Skeletal muscle cell (primary cell): ENCODE results near the gene SCUBE1.

Source experiments
- DNase-seq: peaks from one replicate; pipeline ENCODE4 v3.0.0-alpha.2; 2010; ENCODE audit warnings: low read depth
- H3K4me3 ChIP-seq: 2 replicates; pipeline ENCODE4 v1.5.1; 2011; ENCODE audit warnings: low read depth, mild to moderate bottlenecking, control low read depth, low read length, moderate library complexity

Gene SCUBE1

DNA sequence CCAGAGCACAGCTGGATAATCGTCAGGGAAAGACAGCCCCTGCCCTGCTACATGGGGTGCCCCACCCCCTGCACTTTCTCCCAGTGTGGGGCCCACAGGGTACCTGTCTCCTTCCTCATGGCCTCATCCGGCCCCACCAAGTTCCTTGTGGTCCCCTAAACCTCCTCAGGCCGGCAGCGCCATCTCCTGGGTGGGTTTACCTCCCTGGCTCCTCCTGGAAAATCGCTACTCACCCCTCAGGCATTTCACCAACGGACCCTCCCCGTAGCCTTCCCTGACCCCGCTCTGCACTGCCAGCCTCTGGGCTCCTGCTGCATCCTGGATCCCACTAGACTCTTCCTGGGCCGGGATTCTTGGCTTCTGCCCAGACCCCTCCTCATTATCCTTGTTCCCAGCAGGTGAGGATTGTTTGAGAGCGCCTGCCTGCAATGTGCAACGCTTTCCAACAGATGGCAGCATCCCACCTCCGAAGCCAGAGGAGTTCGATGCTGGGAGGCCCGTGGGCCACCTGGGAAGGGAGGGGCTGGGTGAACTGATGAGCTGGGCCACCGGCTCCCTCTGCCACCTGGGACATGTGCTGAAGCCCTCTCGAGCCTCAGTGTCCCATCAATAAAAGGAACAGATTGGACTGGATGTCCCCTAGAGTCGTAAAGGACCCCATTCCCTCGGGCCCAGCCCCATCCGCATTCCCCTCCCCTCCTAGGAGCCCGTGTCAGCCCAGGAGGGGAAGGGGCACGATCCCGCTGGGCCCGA lies 112.0 kb downstream of the SCUBE1 start:
- no peak for DNase-seq
- H3K4me3 ChIP-seq, result no peak overlapping the region

DNA sequence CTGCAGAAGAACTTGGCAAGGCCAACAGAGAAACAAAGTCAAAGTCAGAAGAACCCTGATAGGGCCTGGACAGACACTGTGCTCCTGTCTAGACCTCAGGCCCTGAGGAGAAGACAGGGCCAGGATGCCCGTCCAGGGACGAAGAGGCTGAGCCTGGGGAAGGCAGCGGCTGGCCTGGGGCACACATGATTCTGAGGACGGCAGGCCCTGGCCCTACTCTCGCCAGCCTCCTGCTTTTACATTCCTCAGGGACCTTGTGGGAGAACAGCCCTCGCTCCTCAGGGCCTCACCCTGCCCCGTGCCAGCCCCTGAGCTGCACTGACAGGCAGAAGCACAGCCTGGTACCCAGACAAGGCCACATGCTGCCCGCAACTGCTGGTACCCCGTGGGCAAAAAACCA lies 112.6 kb downstream of the SCUBE1 start:
- H3K4me3 ChIP-seq, result no peak overlapping the region
- no peak for DNase-seq

DNA sequence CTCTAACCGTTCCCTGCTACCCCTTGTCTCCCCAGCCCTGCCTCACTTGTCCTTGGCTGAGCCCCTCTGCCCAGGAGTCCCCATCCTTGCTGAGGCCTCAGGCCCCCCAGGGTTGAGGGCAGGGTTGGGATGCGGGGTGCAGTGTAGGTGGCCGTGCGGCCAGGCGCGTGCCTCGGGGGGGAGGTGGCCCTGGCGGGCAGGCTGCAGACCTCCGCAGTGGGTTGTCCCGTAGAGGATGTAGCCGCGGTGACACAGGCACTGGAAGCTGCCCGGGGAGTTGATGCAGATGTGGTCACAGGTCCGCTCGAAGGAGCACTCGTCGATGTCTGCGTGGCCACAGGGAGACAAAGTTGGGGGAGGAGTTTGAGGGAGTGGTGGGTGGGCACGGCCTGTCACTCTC lies 114.3 kb downstream of the SCUBE1 start:
- DNase-seq, result no peak
- H3K4me3 ChIP-seq, result no peak overlapping the region

DNA sequence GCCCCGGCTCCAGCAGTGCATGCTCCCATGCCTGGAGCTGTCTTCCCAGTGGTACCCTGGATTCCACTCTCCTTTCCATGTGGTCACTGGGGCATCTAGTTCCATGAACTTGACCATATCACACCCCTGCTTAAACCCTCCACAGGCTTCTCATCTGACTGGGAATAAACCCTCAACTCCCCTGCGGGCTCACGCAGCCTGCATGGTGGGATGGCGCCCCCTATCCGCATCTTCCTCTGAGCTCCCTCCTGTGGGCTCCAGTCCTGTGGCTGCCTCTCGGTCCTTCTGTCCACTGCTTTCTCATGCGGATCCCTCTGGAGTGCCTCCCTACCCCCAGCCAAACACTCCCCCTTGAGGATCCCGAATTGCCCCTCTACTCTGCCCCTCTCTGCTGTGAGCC lies 114.8 kb downstream of the SCUBE1 start:
- no peak for DNase-seq
- H3K4me3 ChIP-seq, result no peak overlapping the region

DNA sequence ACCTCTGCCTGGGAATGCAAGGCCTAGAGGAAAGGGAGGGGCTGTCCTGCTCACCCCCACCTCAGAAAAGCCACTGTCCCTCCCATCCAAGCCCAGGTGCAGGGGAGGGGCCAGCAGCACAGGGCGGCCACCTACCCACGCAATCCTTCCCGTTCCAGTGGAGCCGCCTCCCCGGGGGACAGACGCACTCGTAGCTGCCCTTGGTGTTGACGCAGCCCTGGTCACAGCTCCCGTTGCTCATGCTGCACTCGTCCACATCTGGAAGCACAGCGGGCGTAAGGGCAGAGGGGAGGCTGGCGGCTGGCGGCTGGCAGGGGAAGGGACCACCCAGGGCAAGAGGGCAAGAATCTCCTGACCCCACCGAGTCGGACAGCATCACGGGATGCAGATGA lies 115.9 kb downstream of the SCUBE1 start:
- no peak for DNase-seq

DNA sequence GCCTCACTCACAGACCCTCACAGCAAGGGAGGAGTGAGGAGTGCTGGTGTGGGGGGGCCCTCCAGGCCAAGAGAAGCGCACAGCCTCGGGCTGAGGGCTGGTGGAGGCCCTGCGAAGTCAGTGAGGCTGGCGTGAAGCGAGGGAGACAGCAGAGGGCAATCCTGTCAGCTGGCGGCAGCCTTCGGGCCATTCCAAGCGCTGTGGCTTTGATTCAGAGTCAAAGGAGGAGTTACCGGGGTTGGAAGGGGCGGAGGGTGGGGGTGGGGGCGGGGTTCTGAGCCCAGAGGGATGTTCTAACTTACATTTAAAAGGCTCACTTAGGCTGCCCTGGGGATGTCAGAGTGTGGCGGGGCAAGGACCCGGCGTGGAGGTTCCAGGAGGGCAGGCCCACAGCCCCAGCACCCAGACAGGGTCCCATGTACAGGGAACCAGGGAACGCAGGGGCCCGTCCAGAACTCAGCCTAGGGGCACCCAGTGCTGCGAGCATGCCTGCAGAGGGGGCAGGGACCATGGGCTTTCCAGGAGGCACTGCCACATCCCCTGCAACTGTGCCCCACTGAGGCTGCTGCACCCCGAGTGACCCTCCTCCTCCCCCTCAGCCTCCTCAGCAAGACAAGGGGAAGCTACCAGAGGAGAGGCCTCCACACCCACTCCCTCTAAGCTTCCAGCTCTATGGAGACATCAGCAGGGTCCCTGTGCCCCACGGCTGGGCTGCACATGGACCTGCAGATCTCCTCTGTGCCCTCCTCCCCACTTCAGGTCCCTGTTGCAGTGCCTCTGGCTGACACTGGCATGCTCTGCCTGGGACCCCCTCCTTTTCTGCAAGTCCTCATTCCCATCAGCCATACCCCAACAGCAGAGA lies 116.6 kb downstream of the SCUBE1 start:
- no peak overlapping the region for H3K4me3 ChIP-seq
- DNase-seq, result no peak

More for the DNA sequence above, 115.9 kb downstream of the SCUBE1 start:
- H3K4me3 ChIP-seq, result no peak overlapping the region

DNA sequence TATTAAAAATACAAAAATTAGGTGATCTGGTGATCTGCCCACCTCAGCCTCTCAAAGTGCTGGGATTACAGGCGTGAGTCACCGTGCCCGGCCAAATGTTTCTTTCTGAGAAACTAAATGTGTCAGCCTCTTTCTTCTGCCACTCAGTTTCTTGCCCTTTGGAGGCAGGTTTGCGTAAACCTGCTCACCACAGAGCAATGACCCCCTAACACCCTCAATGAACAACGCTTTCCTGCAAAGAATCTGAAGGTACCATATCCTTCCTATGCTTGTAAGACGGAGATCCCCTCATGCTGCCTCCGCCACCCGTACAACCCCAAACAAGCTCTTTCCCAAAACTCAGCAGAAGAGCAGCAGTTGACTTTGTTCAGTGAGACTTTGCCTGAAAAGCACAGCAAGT lies 117.6 kb downstream of the SCUBE1 start:
- DNase-seq, result no peak
- H3K4me3 ChIP-seq, result no peak overlapping the region

DNA sequence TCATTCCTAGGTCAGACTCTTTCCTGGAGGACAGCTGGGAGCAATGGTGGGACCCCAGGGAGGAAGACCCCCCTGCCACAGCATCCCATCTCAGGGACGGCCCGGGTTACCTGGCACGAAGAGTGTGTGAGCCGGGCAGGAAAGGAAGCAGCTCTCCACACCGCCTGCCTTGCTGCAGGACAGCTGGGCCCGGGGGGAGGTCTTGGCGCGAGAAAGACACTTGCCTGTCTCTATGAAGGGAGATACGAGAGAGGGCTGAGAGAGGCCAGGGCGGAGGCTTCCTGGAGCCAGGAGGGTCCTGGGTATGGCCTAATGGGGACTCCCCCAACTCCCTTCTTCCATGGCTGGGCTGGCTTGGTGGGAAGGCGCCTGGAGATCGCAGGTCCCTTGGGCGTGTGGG lies 120.2 kb downstream of the SCUBE1 start:
- no peak overlapping the region for H3K4me3 ChIP-seq
- no peak for DNase-seq

DNA sequence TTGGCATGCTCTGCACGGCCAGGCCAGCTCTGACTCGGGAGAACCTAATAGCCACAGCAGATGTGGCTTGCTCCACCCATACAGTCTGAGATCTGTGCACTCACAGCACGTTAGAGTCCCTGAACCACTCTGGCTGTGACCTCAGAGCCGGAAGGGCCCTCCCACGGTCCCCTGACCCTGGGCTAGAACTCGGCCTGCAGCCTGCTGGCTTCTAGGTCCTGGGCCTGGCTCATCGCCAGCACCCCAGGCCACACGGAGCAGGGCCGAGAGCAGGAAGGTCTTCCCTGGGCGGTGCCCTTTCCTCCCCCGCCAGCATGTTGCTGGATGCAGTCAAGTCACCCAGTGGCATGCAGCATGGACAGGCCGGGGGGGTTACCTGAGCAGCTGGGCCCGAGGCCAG lies 120.9 kb downstream of the SCUBE1 start:
- no peak overlapping the region for H3K4me3 ChIP-seq
- DNase-seq, result no peak

DNA sequence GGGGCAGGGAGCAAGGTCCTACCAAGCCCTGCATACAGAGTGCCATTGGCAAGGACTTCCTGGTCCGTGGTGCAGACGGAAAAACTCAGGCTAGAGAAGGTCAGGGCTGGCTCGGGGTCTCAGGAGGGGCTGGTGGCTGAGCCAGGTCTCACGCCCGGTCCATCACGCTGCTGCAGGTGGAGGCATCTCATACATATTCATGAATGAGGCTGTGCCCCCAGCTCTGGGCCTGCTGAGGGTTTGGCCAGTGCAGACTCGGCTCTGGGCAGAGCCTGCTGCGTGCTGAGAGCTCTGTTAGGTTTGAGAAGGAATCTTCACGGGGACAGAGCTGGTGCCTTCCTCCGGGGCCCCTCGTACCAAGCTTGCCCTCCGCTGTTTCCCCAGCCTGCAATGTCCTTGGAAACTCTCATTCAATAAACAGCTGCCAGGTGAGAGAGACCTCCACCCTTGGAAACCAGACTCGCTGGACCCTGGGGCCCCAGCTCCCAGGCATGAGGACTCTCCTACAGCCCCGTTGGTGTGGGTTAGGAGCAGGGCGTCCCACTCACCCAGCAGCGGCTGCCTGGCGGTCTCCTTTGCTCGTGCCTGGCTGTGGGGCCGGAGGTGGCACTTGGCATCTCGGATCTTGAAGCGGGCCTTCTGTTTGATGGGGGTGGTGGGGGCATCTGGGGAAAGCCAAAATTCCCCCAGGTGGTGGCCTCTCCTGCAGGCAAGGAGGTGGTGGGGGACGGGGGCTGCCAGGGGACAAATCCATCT lies 122.4 kb downstream of the SCUBE1 start:
- no peak overlapping the region for H3K4me3 ChIP-seq
- no peak for DNase-seq

DNA sequence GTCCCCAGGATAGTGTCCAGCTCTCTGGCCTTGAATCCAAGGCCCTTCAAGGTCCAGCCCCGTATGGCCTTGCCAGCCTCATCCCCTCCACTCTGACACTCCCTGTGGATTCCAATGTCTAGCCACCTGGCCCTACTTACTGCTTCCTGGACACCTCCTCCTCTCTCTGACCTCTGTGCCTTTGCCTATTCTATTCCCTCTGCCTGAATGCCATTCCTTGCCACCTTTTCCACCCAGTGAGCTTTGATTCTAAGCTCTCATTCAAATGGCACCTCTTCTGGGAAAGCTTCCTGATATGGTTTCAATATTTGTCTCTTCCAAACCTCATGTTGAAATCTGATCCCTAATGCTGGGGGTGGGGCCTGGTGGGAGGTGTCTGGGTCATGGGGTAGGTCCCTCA lies 124.4 kb downstream of the SCUBE1 start:
- H3K4me3 ChIP-seq, result no peak overlapping the region
- no peak for DNase-seq

DNA sequence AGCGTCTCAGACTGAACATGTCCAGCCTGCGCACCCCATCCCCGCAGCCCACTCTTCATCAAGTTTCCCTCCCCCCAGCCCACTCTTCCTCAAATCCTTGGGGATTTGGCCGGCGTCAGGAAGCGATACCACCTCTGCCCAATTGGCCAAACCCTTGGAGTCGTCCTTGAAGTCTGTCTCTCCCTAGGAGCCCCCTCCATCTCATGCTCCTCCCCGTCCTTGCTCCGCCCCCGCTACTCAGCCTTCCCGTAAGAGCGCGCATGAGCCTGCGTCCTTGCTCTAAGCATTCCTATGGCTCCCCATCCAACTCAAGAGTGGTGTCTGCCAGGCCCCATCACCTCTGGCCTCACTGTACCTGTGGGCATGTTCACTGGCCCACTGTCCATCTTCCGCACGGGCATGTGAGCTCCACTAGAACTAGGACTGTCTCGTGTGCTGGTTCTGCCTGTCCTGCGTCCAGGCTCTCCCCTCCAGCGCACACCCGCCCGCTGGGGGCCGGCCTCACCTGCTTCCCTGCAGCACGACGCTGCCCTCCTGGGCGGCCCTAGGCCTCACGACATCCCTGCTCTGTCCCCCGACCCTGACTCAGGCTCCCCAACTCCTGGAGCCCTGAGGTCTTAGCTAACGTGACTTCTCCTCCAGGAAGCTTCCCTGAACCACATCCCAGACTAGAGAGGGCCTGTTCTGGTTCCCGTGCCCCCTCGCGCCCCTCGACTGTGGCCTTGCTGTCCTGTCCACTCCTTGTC lies 125.7 kb downstream of the SCUBE1 start:
- no peak for DNase-seq
- no peak overlapping the region for H3K4me3 ChIP-seq

DNA sequence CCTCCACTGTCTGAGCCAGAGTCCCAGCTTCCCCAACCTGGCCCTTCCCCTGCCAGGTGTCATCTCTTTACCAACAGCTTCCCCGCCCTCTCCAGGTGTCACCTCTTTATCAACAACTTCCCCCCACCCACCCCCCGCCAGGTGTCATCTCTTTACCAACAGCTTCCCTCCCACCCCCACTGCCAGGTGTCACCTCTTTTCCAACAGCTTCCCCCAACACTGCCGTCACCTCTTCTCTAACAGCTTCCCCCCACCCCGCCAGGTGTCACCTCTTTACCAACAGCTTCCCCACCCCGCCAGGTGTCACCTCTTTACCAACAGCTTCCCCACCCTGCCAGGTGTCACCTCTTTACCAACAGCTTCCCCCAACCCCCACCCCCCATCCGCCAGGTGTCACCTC lies 126.4 kb downstream of the SCUBE1 start:
- no peak overlapping the region for H3K4me3 ChIP-seq
- DNase-seq, result no peak

DNA sequence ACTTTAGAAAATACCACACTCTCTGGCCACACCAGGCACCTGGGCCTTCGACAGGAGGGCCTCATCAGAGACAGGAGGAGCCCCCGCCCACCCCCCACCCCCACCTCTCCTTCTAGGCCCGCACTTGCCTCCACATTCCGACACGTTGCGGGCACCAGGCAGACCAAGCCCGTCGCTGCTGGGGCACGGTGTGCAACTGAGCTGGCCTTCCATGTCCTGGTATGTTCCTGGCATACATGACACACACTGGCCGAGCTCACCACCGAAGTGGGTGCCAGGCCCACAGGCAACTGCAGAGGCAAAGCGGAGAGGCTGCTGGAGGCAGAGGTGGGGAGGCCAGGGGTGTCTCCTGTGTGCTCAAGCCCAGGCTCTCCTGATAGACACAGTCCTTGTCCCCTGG lies 129.2 kb downstream of the SCUBE1 start:
- DNase-seq, result no peak
- H3K4me3 ChIP-seq, result no peak overlapping the region

DNA sequence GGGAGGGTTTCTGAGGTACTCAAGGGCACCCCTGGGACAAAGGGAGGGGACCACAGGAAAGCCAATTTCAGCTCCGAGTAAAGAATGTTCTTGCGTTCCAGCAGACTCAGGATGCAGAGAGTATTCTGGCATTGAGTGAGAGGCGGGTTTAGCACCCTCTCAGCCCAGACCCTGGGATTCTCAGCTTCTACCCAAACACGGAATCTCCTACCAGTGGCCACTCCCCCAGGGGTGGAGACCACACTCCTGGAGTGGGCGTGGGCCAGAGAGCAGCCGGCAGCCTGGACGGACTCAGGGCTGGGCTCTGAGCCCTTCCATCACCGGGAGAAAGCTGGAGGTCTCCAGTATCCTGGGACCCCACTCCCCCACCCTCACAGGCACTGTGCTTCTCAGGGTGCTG lies 130.1 kb downstream of the SCUBE1 start:
- no peak for DNase-seq
- H3K4me3 ChIP-seq, result no peak overlapping the region

DNA sequence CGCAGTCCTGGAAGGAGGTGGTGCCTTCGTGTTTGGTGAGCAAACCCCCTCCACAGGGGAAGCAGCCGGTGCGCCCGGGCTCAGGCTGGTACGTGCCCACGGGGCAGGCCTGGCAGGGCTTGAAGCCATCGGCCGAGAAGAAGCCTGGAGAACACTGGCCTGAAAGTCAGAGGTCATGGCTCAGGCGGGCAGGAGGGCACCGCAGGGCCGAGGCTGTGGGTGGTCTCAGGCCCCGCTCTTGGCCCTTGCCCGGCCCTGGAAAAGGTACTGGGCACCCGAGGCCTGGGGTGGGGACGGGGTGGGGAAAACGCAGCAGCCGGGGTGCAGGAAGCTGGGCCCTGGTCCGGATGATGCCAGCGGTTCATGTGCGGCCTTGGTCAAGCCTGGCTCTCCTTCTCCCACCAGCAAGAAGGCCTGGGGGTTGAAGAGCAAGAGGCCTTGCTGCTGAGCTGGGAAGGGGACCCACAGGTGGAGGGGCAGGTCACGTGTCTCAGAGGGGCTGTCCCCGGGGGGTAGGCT lies 130.7 kb downstream of the SCUBE1 start:
- no peak overlapping the region for H3K4me3 ChIP-seq
- no peak for DNase-seq

DNA sequence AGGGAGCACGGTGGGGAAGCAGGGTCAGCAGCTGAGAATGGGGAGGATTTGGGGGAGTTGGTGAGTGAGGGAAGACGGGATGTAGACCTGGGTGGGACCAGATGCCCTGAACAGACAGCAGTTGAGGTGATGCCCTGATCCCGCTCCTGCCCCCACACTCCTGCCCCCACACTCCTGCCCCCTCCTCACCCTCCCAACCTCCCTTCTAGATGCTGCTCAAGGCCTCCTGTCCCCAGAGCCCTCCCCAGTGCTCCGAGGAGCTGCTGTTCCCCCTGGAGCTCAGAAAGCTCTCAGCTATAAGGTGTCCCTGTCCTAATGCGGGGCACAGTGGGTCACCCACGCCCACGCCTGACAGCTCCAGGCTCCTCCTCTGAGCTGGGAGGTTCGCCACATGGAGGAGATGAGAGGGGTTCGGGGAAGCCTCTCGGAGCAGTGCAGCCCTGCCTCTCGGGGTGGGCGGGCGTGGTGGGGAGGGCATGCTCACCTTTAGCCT lies 131.2 kb downstream of the SCUBE1 start:
- no peak overlapping the region for H3K4me3 ChIP-seq
- no peak for DNase-seq

DNA sequence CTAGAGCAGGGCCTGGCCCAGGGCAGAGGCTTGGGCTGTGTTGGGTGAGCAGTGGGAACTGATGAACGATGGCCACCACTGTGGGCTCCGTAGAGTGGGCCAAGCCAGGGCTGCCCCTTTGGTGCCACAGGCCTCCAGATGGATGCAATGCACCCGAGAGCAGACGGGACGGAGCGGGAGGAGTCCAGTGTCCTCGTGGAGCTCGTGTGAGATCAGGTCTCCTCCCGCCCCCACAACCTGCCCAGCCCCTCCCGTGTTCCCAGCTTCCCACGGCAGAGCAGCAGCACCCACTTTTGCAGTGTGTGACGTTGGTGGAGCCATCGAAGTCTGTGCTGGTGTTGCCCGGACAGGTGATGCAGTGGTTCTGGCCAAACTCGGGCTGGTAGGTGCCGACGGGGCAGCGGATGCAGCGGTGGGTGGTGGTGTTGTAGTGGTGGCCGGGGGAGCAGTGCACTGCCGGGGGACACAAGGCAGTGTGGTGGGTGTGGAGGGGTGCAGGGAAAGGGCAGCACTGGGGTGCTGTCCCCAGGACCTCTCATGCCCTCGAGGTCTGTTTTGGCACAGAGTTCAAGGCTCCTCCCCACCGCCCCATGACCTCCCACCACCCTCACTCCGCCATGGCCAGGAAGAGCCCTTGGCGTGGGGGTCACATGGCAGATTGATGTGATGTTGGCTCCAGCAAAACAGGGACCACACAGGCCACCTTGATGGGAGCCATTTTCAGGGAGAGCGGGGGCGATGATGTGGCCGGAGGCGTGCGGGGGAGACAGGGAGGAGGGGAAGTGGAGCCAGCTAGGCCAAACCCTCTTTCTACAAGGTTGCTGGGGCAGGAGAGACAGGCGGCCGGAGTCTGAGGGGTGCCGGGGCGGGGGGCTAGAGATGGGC lies 132.3 kb downstream of the SCUBE1 start:
- H3K4me3 ChIP-seq, result no peak overlapping the region

More for the DNA sequence above, 132.3 kb downstream of the SCUBE1 start:
- no peak for DNase-seq
